Spleen (tissue), 11 donors: Measurements from ENCODE around the gene BACH2. TPM values are rescaled to one million over a fixed set of nuclear protein-coding genes. Genes with fewer than 3 reads are reported as not detected.

ENCODE experiments used
- DNase-seq: peaks from one replicate; pipeline ENCODE4 v3.0.0-alpha.2; 2020
- H3K27ac ChIP-seq, 8 donors: fragments of 200-600 bp; sonication (generic) in 7 of 8; 1 replicate in 4 of 8; 2 replicates in 4 of 8; pipeline versions ENCODE4 v1.5.0 to v1.8.0; 2016 to 2021; ENCODE audit warnings: inconsistent platforms in 4 of 8, mild to moderate bottlenecking in 4 of 8, moderate library complexity in 1 of 8
- H3K27me3 ChIP-seq, 7 donors: fragments of 200-600 bp; sonication (generic) in 6 of 7; replicated peaks in 1 of 7; 1 replicate in 4 of 7; 2 replicates in 3 of 7; pipeline versions ENCODE4 v1.5.0 to v1.8.0; 2016 to 2021; ENCODE audit warnings: inconsistent platforms in 3 of 7, mild to moderate bottlenecking in 1 of 7
- H3K36me3 ChIP-seq, 6 donors: fragments of 200-600 bp; sonication (generic) in 5 of 6; 1 replicate in 4 of 6; 2 replicates in 2 of 6; pipeline versions ENCODE4 v1.5.0 to v1.8.0; 2016 to 2021; ENCODE audit warnings: inconsistent platforms in 2 of 6
- H3K4me1 ChIP-seq, 6 donors: fragments of 200-600 bp; sonication (generic) in 5 of 6; 1 replicate in 3 of 6; 2 replicates in 3 of 6; pipeline versions ENCODE4 v1.5.0 to v1.8.0; 2016 to 2021; ENCODE audit warnings: inconsistent platforms in 3 of 6
- H3K4me3 ChIP-seq, 8 donors: fragments of 200-600 bp; sonication (generic) in 7 of 8; 1 replicate in 4 of 8; 2 replicates in 4 of 8; pipeline versions ENCODE4 v1.5.0 to v1.8.0; 2016 to 2021; ENCODE audit warnings: inconsistent platforms in 4 of 8, mild to moderate bottlenecking in 4 of 8, moderate library complexity in 2 of 8
- H3K9me3 ChIP-seq, 8 donors: fragments of 200-600 bp; sonication (generic) in 7 of 8; 1 replicate in 4 of 8; 2 replicates in 4 of 8; pipeline versions ENCODE4 v1.5.0 to v1.8.0; 2016 to 2021; ENCODE audit warnings: inconsistent platforms in 4 of 8
- CTCF ChIP-seq, 11 experiments: fragments of 200-600 bp in 7 of 11; fragments of 450-650 bp in 4 of 11; sonication (generic) in 4 of 11; IDR thresholded peaks in 8 of 11; conservative IDR thresholded peaks in 3 of 11; 1 replicate in 7 of 11; 2 replicates in 4 of 11; pipeline versions ENCODE4 v1.4.0 to v1.8.0; 2016 to 2021; ENCODE audit warnings: antibody characterized with exemption in 11 of 11, inconsistent platforms in 4 of 11, mild to moderate bottlenecking in 1 of 11
- POLR2A ChIP-seq, 3 donors: fragments of 450-650 bp; IDR thresholded peaks; one replicate each; pipeline ENCODE4 v1.5.1; 2017; ENCODE audit warnings: antibody characterized with exemption in 3 of 3, mild to moderate bottlenecking in 1 of 3
- POLR2AphosphoS5 ChIP-seq, 3 donors: sonication (generic); formaldehyde crosslinking; IDR thresholded peaks; one replicate each; pipeline ENCODE4 v1.5.1; 2017; ENCODE audit warnings: antibody characterized with exemption in 3 of 3
- WGBS, 5 donors: extraction: QIAGEN DNeasy Blood & Tissue Kit in 3 of 5; methylation state at CpG; one replicate each; pipeline versions ENCODE4 v1.1.5 to v1.1.7; 2013 to 2018; 5-methylcytosine and 5-hydroxymethylcytosine counted together
- intact Hi-C: fragments of 100-400 bp; cut with DNase I; formaldehyde crosslinking; loops from one replicate; pipeline ENCODE4 v1.15.0; 2023; ENCODE audit warnings: low total_unique reads
- polyA plus RNA-seq, 3 donors: library from polyadenylated mRNA; stranded (reverse); fragments of 200-250 nt; gene quantifications; one replicate each; pipeline ENCODE4 v1.2.1, GENCODE V29; 2013
- total RNA-seq, 7 donors: library from RNA; depleted of rRNA in 3 of 7; stranded (reverse); fragments of >200 nt in 3 of 7; fragmentation: NEBNext Ultra II Directional in 4 of 7; extraction: Animal tissue kit (Norgen Biotek cat#: 25700) in 4 of 7; gene quantifications; one replicate each; pipeline versions ENCODE4 v1.1.0 to v1.2.1, GENCODE V29; 2016 to 2021
- donor health status: healthy with polysubstance abuse.
- donor health status: DM: no; HTN: no; CAD: no; lungs with moderate emphysema.
- donor health status: DM: no; HTN: no; CAD: no.
- donor health status: Bipolar disorder and iron deficiency.
- donor health status: healthy.
- donor health status: DM: no; HTN: no; CAD: no.
- donor health status: DM: yes; HTN: yes; CAD: no.

BACH2 gene
- total and polyA plus RNA-seq, 10 donors = 3.0 to 53.8 (median 32.3) TPM

- Histone ChIP-seq H3K4me3 (no peak overlapping the region), H3K4me1 (no peaks in the 10 kb centered on the region), H3K9me3 (no peaks in the 10 kb centered on the region), H3K36me3 (peaks cover 0 to 10% (median 0%) of the 10 kb centered on the region in 6 donors), H3K27ac (no peak overlapping the region), H3K27me3 (peaks cover 0 to 9% (median 0%) of the 10 kb centered on the region in 7 donors)
- 57 to 74% (median 68%) methylated on average over 2 of the region's 2 CpGs for whole genome bisulfite sequencing, 5 donors
- TF ChIP-seq POLR2AphosphoS5 (IDR thresholded peaks at IDR 0.05) = no peak
- TF ChIP-seq CTCF (IDR thresholded peaks at IDR 0.05 in 8 of 11, conservative IDR thresholded peaks at IDR 0.05 in 3 of 11) = no peak
- no peak for TF ChIP-seq POLR2A (IDR thresholded peaks at IDR 0.05)
- no peak for DNase-seq
- intact Hi-C loops = no loop called here
These were observed 370.8 kb downstream of the BACH2 start for GRCh38 chr6:89925826-89926225.

GRCh38 chr6:89924231-89924630 lies 372.4 kb downstream of the BACH2 start:
- H3K4me3 ChIP-seq = no peak overlapping the region
- WGBS, 5 donors = 44 to 66% (median 55%) methylated on average over 5 of the region's 5 CpGs
- peaks cover 0 to 9% (median 0%) of the 10 kb centered on the region in 7 donors for H3K27me3 ChIP-seq
- H3K36me3 ChIP-seq = peaks cover 0 to 4% (median 0%) of the 10 kb centered on the region in 6 donors
- H3K9me3 ChIP-seq = no peaks in the 10 kb centered on the region
- H3K4me1 ChIP-seq = no peaks in the 10 kb centered on the region
- DNase-seq = no peak
- TF ChIP-seq CTCF (IDR thresholded peaks at IDR 0.05 in 8 of 11, conservative IDR thresholded peaks at IDR 0.05 in 3 of 11) (no peak), POLR2A (IDR thresholded peaks at IDR 0.05) (no peak), POLR2AphosphoS5 (IDR thresholded peaks at IDR 0.05) (no peak)
- intact Hi-C loops = no loop called here
- no peak overlapping the region for H3K27ac ChIP-seq

- WGBS, 5 donors = 89 to 95% (median 93%) methylated on average over 7 to 10 of the region's 10 CpGs
- DNase-seq = no peak
- intact Hi-C loops = no loop called here
- H3K27ac ChIP-seq = no peak overlapping the region
- peaks cover 0 to 9% (median 0%) of the 10 kb centered on the region in 7 donors for H3K27me3 ChIP-seq
- H3K4me1 ChIP-seq = no peaks in the 10 kb centered on the region
- H3K4me3 ChIP-seq = no peak overlapping the region
- TF ChIP-seq POLR2AphosphoS5 (IDR thresholded peaks at IDR 0.05) = no peak
- TF ChIP-seq CTCF (IDR thresholded peaks at IDR 0.05 in 8 of 11, conservative IDR thresholded peaks at IDR 0.05 in 3 of 11) = no peak
- no peak for TF ChIP-seq POLR2A (IDR thresholded peaks at IDR 0.05)
- H3K36me3 ChIP-seq = no peaks in the 10 kb centered on the region
- peaks cover 0 to 16% (median 7%) of the 10 kb centered on the region in 8 donors for H3K9me3 ChIP-seq
These were observed 375.0 kb downstream of the BACH2 start for GRCh38 chr6:89921691-89922090.

- peaks cover 0 to 9% (median 0%) of the 10 kb centered on the region in 7 donors for H3K27me3 ChIP-seq
- no peaks in the 10 kb centered on the region for H3K36me3 ChIP-seq
- no peak overlapping the region for H3K27ac ChIP-seq
- H3K4me3 ChIP-seq = no peak overlapping the region
- intact Hi-C loops = no loop called here
- 72 to 90% (median 79%) methylated on average over 5 to 6 of the region's 6 CpGs for WGBS, 5 donors
- no peak for DNase-seq
- H3K4me1 ChIP-seq = no peaks in the 10 kb centered on the region
- H3K9me3 ChIP-seq = peaks cover 0 to 21% (median 11%) of the 10 kb centered on the region in 8 donors
- TF ChIP-seq CTCF (IDR thresholded peaks at IDR 0.05 in 8 of 11, conservative IDR thresholded peaks at IDR 0.05 in 3 of 11) (no peak), POLR2AphosphoS5 (IDR thresholded peaks at IDR 0.05) (no peak), POLR2A (IDR thresholded peaks at IDR 0.05) (no peak)
These were observed 375.4 kb downstream of the BACH2 start for GRCh38 chr6:89921197-89921596.
